Liver (tissue), 3 donors: ENCODE measurements around the gene NFKB1.

ENCODE experiments used
- ATF3 ChIP-seq: IDR thresholded peaks from 2 replicates; pipeline ENCODE4 v1.6.1; 2016; ENCODE audit warnings: antibody characterized with exemption
- CTCF ChIP-seq: fragments of 150-350 bp; IDR thresholded peaks from 2 replicates; pipeline ENCODE4 v1.5.1; 2017; ENCODE audit warnings: improper control_type of control experiment, low read depth, low read length; ENCODE audit not compliant: missing input control
- JUND ChIP-seq, 2 donors: IDR thresholded peaks; 2 replicates each; pipeline ENCODE4 v1.6.1; 2016; ENCODE audit warnings: antibody characterized with exemption in 2 of 2
- MAX ChIP-seq: IDR thresholded peaks from 2 replicates; pipeline ENCODE4 v1.6.1; 2016; ENCODE audit warnings: antibody characterized with exemption
- RAD21 ChIP-seq, 2 donors: IDR thresholded peaks; 2 replicates each; pipeline ENCODE4 v1.6.1; 2016; ENCODE audit warnings: antibody characterized with exemption in 2 of 2, mild to moderate bottlenecking in 2 of 2
- TAF1 ChIP-seq: conservative IDR thresholded peaks from 2 replicates; pipeline ENCODE4 v1.6.1; 2016; ENCODE audit warnings: antibody characterized with exemption, mild to moderate bottlenecking
- YY1 ChIP-seq: IDR thresholded peaks from 2 replicates; pipeline ENCODE4 v1.6.1; 2016; ENCODE audit warnings: antibody characterized with exemption, mild to moderate bottlenecking
- ZBTB33 ChIP-seq: IDR thresholded peaks from 2 replicates; pipeline ENCODE4 v1.6.1; 2016; ENCODE audit warnings: antibody characterized with exemption
- donor health status: healthy.
- donor health status: healthy.

GRCh38 chr4:102640669-102641068, 139.5 kb downstream of the NFKB1 start:
- TF ChIP-seq JUND (IDR thresholded peaks at IDR 0.05) (no peak), ATF3 (no peak), CTCF (no peak), YY1 (no peak), TAF1 (no peak), MAX (no peak), ZBTB33 (no peak), RAD21 (IDR thresholded peaks at IDR 0.05) (no peak)
